Hematopoietic multipotent progenitor cell treated with erythropoietin and hydrocortisone succinate and interleukin-3 and kit ligand, for 17 days (in vitro differentiated cells): Measurements from ENCODE around the gene TJP2.

ENCODE experiments used
- DNase-seq: peaks from one replicate; pipeline ENCODE4 v3.0.0-alpha.2; 2015; ENCODE audit warnings: low spot score

The TJP2 gene

GRCh38 chr9:69173891-69174615 is at the start of gene TJP2:
TJP2 (plus strand) TSS chr9:69174277; CDS start chr9:69174373, 96 bp downstream.
- peak; percentile 41 for DNase-seq

- no peak for DNase-seq
Observed at GRCh38 chr9:69130456-69131441, 43.3 kb upstream of the TJP2 start.

DNA sequence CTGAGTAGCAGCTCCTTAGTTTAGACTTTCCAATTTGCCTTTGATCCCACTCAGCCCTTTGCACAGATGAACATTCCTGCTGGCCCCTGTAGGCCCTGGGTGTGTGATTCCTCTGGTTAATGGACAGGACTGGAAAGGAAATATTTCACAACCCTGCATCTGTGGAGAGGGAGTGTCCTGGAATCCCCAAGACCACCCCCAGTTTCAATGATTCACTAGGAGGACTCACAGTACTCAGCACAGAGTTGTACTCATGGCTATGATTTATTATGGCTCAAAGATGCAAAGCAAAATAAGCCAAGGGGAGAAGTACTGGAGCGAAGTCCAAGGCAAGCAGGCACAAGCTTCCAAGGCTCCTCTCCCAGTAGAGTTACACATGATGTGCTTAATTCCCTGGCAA is 42.4 kb upstream of the TJP2 start:
- DNase-seq, result no peak

DNA sequence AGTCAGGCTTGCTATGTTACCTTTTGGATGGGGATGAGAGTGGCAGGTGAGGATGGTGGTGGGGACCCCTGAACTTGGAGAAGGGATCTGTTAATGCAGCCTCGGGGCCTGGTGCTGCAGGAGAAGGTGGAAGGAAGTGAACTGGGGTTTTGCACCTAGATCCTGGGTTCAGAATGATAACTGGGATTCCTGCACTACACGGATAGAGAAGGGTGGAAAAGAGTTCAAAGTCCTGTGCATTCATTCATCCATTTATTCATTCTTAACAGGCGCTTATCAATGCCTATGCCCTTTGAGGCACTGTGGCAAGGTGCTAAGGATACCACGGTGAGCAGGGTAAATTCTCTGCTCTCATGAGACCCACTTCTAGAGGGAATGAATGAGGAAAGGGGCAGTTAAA is 41.7 kb upstream of the TJP2 start:
- DNase-seq, result no peak

- no peak for DNase-seq
Observed at GRCh38 chr9:69134412-69134811, 39.7 kb upstream of the TJP2 start.

DNA sequence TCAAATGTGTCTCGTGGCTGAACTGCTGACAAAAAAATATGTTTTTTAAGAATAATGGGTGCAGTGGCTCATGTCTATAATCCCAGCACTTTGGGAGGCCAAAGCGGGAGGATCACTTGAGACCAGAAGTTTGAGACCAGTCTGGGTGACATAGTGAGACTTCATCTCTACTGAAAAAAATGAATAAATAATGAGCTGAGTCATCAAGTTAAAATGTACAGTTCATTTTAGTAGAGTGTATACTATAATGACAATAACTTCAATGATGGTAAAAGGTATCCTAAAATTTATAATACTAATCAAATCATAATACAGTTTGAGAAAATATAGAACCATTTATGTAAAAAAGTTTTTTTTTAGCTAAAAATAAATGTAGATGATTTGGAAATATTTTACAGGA is 37.9 kb upstream of the TJP2 start:
- DNase-seq, result no peak

- DNase-seq, result no peak
Observed at GRCh38 chr9:69136779-69137178, 37.3 kb upstream of the TJP2 start.

DNA sequence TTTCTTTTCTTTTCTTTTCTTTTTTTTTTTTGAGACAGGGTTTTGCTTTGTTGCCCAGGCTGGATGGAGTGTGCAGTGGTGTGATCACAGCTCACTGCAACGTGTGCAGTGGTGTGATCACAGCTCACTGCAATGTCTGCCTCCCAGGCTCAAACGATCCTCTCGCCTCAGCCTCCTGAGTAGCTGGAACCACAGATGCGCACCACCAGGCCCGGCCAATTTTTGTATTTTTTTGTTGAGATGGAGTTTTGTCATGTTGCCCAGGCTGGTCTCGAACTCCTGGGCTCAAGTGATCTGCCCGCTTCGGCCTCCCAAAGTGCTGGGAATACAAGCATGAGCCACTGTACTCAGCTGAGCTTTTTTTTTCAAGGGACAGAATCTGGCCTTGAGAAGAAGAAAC is 36.8 kb upstream of the TJP2 start:
- no peak for DNase-seq

- DNase-seq, result no peak
Observed at GRCh38 chr9:69139596-69139995, 34.5 kb upstream of the TJP2 start.

DNA sequence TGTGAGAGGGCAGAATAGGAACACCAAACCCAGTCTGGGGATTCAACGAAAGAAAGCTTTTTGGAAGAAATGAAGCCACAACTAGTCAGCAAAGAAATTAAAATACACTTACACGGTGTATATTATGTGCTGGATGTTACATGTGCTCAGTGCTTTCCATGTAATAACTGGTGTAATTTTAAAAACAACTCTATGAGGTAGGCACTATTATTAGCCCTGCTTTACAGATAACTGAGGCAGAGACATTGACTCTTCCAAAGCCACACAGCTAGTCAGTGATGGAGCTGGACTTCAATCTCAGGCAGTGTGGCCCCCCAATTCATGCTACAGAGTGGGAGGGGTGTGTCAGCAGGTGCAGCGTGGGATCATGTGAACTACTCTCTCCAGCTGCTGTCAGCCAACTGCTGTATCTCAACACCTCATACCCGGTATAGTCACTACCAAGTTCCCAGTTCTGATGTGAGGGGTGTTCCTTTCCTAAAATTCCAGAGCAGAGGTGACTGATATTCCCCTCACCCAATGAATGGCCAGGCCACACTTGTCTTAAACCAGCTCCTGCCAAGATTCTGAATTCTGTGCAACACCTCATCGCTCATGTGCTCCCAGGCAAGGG is 33.8 kb upstream of the TJP2 start:
- no peak for DNase-seq

DNA sequence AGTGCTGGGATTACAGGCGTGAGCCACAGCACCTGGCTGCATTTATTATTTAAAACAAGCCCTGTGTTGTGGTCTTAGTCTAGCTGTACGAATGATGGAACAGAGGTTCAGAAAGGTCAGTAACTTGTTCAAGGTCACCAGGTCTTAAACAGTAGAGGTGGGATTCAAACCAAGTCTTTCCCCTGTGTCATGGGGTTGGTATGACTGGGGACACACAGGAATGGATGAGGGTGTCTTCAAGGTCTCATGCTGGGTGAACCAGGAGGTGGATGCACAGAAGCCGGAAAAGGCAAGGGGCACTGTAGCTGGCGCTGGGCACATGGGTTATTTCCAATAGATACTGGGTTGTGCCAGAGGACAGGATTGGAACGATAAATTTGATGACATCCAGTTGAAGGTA is 32.2 kb upstream of the TJP2 start:
- DNase-seq, result no peak

DNA sequence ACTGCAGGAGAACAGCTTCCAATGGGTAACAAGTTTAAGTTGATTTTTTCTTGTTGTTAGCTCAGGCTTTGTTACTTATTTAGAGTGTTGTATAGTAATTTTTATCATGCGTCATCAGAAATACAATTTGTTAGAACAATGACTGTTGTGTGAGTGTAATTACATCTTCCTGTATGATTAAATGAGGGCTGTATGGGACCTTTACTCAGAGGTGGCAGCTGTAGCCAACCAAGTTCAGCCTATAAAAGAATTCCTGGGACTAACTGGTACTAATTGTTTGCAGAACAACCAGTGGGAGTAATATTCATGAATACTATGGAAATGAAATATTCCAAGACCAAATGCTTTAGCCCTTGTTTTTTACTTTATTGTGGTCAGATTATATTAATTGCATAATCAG is 30.8 kb upstream of the TJP2 start:
- no peak for DNase-seq

DNA sequence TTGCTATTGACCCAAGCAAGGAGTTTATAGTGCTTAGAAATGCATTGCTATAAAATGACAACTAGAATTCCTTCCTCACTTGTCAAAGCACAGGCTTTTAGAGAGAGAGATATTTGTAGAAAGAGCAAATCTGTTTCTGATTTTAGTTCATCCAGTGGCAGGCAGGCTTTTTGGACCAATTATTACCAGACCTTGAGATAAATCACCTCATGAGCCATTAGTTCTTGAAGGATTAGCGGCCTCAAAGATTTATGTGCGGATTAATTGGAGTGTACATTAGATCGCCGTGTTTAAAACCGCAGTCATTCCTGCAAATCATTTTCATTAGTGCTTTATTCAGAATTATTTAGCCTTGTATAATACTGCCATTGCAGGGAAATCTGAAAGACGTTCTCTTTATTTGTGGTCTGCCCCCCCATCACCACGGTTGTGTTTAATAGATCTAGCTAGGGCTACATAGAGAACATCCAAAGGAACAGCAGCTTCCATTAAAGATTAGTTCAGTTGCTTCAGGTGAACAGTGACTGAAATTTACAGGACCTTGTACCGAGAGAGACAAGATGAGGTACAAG is 28.8 kb upstream of the TJP2 start:
- no peak for DNase-seq

DNA sequence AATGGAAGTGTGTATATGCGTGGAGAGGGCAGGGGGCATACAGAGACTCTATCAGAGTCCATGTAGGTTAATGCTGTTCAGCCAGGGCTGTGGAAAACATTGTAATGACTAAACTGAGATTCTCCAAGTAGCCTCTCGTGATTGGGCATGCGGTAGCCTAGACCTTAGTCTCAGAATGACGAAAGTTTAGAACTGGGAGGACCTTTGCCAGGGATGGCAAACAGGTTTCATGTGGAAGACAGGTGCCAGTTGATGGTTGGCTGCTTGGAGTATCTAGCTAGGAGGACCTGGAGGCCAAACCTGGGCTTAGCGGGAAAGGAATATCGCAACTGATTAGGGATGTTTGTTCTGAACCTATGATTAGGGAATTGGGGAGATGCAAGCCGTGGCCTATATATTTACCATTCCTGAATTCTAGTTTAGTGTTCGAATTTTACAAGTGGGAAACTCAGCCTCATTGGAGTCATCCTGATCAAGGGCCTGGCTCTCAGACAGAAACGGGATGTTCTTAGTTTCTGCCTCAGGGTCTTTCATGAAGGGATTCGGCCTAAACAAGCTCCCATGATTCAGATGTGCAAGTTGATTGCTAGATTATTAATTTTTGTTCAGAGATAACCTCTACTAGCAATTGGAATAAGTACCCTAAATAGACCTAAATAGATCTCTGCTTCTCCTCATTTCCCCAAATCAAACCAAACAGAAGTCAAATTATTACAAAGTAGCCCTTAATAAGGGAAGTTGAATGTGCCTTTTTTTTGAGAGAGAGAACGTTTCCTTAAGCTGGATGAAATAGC is 26.8 kb upstream of the TJP2 start:
- DNase-seq, result no peak

DNA sequence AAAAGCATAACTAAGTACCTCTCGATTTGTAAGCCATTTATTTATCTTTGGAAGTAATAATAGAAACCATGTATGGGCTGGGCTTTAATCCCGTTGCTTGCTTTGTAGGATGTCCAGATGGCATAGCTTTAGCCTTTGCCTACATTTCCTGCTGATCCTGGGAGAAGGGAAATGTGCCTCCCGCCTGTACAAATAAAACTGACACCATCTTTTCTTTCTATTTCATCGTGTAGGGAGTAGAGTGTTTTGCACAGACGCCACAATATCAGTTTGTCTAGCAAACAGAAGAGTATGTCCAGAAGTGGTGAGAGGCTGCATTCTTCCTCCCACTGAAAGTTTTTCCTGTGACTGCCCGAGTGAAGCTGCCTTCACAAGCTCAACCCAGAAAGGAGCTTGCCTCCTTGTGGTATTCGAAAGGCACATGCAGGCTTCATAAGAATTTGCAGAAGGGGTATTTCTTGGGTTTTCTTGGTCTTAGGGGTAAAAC is 24.7 kb upstream of the TJP2 start:
- DNase-seq, result no peak

- no peak for DNase-seq
Observed at GRCh38 chr9:69151506-69151905, 22.6 kb upstream of the TJP2 start.

DNA sequence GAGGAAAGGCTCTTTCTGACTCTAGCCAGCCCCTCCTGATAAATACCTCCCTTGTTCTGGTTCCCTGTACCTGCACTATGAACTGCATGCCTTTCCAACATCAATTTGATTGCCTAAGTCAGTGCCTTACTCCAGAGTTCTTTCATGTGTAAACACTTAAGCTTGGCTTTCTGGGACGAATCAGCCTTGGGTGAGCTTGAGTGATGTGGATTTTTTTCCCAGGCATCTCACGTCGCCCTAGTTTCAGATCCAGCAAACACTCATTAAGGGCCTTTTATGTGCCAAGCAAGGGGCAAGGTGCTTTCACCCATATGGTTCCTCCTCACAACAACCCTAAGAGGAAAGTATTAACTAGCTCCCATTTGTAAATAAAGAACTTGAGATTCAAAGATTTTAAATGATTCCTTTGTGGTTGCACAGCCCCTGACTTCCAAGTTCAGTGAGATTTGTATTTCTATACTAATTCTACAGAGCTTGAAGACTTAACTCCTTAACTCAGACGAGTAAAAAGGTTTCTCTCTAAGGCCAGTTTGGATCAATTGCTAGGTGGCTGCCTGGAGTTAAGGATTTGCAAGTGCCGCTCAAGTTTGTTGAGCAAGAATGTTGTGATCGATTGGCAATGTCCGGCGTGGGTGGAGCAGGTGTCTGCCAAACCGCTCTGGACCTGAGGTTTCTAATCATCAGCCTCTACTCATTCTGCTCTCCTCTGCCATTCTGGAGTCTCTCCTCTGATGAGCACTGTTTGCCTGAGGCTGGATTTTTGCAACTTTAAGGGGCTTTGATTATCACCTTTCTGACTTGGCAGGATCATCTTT is 20.2 kb upstream of the TJP2 start:
- DNase-seq, result no peak

DNA sequence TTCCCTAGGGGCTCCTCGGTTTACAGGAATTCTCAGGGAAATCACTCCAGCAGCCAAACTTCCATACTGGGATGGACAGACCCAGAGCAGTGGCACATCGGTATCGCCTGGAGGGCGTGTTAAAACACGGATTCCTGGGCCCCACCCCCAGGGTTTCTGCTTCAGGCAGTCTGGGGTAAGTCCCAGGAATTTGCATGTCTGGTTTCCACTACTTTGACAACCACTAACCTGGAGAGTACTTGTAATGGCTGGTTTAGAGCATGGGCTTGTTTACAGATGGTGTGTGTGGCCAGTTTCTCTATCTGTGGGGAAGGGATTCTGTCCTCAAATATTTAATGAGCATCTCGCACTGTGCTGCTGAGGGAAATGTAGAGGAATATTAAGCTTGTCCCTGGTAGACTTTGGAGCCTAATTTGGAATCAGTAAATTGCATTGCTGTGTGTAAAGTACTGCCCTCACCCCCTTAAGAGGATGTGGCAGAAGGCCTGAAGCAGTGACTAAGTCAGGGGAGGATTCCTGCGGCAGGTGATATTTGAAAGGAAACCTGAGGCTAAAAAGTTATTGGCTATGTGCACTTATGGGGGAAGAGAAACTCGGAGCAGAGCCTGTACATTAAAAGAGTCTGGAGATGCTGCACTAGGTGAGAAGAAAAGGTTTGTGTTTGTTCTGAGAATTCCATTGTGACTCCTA is 18.6 kb upstream of the TJP2 start:
- DNase-seq, result no peak

DNA sequence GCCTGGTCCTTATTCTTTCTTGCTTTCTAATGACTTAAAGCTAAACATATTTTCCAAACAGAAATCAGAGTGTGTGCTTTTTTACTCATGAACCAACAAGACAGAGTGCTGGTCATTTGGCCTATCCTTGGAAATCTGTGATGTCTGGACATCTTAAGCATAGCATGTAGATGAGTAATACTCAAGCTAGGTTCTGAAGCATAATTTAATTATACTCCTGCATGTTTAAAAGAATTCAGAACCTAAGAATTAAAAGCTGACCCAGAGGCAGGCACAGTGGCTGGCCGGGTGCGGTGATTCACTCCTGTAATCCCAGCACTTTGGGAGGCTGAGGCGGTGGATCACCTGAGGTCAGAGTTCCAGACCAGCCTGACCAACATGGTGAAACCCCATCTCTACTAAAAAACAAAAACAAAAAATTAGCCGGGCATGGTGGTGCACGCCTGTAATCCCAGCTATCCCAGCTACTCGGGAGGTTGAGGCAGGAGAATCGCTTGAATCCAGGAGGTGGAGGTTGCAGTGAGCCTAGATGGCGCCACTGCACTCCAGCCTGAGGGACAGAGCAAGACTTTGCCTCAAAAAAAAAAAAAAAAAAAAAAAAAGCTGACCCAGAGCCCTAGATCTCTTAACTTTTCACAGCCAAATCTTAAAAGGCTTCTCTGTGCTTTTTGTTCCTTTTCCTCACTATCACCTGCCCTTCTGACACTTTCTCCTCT is 16.2 kb upstream of the TJP2 start:
- peak; percentile 36 for DNase-seq
